Skin epidermis (tissue), 12 donors: ENCODE results near the gene ABCA9.
A peak's percentile ranks its signal among the peaks of the same experiment; 100 is the strongest.
"Not testable (repeated sequence)": the region's sequence is repeated elsewhere in the genome, so short reads cannot be mapped to it uniquely, and the experiment has no call there.

ENCODE experiments used
- H3K27ac ChIP-seq, 21 experiments: fragments of 200-600 bp; sonication (generic) in 11 of 21; one replicate each; pipeline ENCODE4 v1.5.0; 2020; ENCODE audit warnings: mild to moderate bottlenecking in 3 of 21, inconsistent platforms in 2 of 21, moderate library complexity in 2 of 21
- H3K4me3 ChIP-seq, 7 experiments: fragments of 200-600 bp; sonication (generic) in 2 of 7; one replicate each; pipeline ENCODE4 v1.5.0; 2020; ENCODE audit warnings: inconsistent platforms in 2 of 7, mild to moderate bottlenecking in 2 of 7, moderate library complexity in 1 of 7

Gene ABCA9

DNA sequence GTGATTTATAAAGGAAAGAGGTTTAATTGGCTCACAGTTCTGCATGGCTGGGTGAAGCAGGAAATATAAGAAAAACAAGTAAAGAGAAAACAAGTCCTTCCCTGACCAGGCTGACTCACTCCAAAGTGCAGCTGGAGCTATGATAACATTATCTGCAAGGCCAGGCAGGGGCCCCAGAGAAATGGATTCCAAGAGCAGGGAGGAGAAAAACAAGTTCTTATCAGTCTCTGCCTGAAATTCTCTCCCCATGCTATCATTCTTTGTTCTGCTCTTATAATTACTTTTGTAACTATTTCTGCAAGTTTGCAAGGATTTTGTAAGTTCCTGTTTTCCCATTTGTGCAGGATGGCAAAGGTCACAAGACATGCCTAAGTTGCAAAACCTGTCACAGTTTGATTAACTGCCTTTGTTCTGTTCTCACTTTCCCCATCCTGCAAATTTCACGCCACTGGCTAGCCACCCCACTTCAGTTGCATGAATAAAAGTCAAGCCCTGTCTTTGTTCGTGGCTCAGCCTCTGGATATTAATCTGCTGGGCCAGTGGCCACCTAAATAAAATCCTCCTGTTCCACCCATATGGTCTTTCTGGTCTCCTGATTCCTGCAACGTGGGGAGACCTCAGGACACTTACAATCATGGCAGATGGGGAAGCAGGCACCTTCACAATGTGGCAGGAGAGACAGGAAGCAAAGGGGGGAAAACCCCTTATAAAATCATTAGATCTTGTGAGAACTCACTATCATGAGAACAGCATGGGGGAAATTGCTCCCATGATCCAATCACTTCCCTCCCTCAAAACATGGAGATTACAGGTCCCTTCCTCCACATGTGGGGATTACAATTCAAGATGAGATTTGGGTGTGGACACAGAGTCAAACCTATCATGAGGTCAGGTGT, 13.1 kb downstream of the ABCA9 start:
- H3K4me3 ChIP-seq: no peak overlapping the region
- H3K27ac ChIP-seq: peak overlapping the region in 5 of 21 experiments; percentile 35 to 68 (median 55)

DNA sequence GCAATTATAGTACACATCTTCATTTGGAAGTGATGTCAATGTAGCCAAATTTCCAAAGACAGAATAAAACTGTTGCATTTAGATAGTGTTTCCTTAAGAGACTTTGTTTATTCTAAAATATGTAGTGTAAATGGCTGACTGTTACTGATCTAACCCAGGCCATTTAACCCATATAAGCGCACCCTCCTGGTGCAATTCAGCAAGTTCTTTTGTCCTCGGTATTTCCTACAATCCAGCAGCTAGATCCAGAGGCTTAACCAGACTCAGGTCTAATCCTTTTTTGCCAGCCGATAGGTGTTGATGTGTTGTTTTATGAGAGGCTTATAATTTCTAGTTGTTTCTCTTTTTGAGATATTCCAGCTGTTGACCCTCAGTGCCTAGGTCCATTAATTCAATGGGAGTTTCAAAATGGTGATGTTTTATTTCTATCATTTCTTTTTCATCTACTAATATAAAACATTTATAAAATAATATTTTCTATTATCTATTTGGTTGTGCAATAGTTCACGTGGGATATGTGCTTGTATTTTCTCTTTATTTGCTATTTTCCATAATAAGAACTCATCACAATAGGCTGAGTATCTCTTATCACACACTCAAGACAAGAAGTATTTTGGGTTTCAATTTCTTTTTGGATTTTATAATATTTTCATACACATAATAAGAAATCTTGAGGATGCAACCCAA, 14.5 kb downstream of the ABCA9 start:
- Histone ChIP-seq H3K4me3 (no peak overlapping the region), H3K27ac (no peak overlapping the region)

DNA sequence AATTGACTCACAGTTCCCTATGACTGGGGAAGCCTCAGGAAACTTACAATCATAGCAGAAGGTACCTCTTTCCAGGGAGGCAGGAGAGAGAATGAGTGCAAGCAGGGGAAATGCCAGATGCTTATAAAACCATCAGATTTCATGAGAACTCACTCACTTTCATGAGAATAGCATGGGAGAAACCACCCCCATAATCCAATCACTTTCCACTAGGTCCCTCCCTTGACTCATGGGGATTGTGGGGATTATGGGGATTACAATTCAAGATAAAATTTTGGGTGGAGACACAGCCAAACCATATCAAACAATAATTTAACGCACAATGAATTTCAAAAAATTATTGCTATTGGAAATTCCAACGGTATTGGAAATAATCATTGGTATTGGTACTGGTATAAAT, 15.1 kb downstream of the ABCA9 start:
- H3K27ac ChIP-seq: no peak overlapping the region
- H3K4me3 ChIP-seq: no peak overlapping the region

DNA sequence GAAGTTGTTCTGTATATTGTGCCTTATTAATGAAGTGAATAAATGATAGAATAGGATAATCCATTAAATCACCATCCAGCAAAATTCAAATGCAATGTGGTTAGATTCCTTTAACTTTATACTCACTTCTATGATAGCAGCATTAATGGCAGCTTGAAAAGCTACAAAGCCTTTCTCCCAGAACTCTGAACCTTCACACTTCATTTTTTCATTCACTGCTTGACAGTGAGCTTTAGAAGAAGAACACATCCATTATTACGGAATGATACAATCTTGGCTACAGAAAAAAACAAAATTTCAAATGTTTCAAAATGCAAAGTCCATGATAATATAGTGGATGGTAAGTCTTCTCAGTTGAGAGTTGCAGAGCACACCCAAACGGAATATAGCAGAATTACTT, 16.4 kb downstream of the ABCA9 start:
- Histone ChIP-seq H3K4me3 (no peak overlapping the region), H3K27ac (no peak overlapping the region)

DNA sequence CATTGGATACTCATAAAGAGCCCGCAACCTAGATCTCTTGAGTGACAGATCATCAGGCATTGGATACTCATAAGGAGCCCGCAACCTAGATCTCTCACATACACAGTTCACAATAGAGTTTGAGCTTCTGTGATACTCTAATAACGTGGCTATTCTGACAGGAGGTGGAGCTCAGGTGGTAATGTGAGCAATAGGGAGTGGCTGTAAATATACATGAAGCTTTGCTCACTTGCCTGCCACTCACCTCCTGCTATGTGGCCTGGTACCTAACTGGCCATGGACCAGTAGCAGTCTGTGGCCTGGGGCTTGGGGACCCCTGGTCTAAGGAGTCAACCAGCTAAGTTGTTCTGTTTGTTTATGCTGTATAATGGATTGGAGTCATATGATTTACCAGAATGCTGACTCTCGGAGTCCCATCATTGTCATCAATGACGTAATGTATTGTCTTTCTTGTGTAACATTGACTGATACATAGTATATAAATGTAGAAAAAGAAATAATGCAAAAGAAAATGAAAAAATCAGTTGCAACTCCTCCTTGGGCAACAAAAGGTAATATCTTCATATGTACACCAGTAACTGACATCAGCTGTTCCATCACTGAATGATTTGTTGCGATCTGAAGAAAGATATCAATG, 17.5 kb downstream of the ABCA9 start:
- no peak overlapping the region for H3K27ac ChIP-seq

DNA sequence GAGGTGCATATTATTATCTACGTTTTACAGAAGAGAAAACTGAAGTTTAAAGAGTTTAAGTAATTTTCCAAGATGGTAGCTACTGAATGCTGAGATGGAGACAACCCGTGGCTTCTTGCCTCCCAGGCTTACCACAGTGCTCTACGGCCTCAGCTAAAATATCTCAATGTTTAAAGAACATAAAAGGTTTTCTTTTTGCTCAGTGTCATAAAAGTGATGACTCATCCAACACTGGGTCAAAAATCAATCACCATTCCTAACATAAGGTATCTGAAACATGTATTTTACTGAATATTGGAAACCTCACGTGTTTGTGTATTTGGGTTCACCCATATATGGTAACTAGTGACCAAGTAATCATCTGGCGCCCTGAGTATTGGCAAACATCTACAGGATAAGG, 18.4 kb downstream of the ABCA9 start:
- no peak overlapping the region for H3K4me3 ChIP-seq
- no peak overlapping the region for H3K27ac ChIP-seq

More for the DNA sequence above, 17.5 kb downstream of the ABCA9 start:
- H3K4me3 ChIP-seq: no peak overlapping the region

DNA sequence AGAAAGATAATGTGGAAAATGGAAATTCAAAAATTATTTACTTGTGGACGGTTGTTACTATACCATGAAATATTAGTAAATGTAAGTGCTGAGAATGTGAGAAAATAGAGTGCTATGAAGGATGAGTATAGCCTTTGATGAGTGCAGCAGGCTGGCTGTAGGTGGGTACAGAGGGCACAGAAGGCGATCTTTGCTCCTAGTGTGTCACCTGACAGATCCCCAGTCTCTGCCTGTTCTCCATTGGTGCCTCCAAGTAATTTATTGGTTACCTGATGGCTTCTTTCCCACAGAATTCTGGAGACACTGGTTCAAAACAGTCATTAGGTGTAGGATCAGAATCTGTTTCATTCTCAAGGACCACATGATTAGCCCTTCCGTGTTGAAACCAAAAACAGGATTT, 28.9 kb downstream of the ABCA9 start:
- no peak overlapping the region for H3K27ac ChIP-seq
- no peak overlapping the region for H3K4me3 ChIP-seq

DNA sequence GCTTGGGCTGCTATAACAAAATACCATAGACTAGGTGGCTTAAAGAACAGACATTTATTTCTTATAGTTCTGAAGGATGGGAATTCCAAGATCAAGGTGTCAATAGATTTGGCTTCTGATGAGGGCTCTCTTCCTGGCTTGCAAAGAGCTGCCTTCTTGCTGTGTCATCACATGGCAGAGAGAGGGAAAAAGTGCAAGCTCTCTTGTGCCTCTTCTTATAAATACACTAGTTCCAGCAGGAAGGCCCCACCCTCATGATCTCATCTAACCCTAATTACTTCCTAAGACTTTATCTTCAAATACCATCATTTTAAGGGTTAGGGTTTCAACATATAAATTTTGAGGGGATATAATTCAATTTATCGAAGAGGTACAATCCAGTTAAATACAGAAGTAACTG, 30.6 kb downstream of the ABCA9 start:
- Histone ChIP-seq H3K27ac (no peak overlapping the region), H3K4me3 (no peak overlapping the region)

DNA sequence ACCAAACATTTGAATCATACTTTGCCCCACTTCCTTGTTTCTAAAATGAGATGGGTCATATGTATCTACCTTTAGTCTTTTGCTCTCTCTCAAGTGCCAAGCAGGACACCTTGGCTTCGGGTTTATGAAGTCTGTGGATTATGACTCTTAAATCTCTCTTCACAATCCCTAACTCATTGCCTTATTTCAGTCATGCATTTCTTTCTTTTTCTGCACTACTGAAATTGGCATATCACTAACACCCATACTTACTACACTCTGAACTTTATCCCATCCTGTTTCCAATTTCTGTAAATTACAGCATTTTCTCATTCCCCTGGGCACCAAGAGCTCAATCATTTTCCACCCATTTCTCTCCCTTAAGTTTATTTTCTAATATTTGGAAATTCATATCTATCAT, 42.0 kb downstream of the ABCA9 start:
- H3K4me3 ChIP-seq: no peak overlapping the region
- H3K27ac ChIP-seq: no peak overlapping the region

DNA sequence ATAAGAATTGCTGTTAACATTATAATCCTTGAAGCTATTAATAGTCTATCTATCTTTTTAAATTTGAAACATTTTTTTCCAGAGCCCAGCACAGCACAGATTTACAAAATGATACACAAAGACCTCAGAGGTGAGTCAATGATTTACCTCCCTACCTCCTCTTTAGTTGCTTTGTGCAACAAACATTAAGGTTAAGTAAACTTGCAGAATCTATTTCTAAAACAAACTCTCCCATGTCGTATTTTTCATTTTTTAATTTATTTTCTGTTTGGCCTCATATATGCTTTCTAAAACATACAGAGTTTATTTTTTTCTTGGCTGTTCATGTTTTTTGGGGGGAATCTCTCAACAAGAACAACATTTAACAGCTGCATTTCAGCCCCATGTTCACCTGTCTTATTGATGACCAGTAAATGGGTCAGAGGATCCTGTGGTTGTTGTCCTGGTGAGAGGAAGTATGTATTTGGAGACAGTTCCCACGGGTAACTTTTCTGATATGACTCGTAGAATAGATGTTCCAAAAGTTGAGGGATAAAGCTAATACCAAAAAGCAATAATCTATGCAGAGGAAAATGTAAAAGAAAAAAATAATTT, 42.6 kb downstream of the ABCA9 start:
- Histone ChIP-seq H3K4me3 (no peak overlapping the region), H3K27ac (no peak overlapping the region)

DNA sequence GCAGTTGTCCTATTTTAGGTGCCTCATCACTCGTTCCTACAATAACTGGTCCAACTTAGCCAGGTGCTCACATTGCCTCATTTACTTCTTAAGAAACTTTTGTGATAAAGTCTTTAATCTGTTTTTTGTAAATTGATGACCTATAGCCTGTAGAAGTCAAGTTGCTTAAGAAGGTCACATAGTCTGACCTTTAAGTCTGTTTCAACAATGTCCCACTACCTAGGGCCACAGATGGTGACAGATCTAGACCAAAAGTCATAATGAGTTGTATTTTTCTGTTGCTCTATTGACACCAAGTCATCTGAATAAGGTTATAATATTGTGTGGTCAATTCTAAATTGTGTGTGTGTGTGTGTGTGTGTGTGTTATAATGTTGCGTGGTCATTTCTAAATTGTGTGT, 45.1 kb downstream of the ABCA9 start:
- H3K4me3 ChIP-seq: no peak overlapping the region
- no peak overlapping the region for H3K27ac ChIP-seq

DNA sequence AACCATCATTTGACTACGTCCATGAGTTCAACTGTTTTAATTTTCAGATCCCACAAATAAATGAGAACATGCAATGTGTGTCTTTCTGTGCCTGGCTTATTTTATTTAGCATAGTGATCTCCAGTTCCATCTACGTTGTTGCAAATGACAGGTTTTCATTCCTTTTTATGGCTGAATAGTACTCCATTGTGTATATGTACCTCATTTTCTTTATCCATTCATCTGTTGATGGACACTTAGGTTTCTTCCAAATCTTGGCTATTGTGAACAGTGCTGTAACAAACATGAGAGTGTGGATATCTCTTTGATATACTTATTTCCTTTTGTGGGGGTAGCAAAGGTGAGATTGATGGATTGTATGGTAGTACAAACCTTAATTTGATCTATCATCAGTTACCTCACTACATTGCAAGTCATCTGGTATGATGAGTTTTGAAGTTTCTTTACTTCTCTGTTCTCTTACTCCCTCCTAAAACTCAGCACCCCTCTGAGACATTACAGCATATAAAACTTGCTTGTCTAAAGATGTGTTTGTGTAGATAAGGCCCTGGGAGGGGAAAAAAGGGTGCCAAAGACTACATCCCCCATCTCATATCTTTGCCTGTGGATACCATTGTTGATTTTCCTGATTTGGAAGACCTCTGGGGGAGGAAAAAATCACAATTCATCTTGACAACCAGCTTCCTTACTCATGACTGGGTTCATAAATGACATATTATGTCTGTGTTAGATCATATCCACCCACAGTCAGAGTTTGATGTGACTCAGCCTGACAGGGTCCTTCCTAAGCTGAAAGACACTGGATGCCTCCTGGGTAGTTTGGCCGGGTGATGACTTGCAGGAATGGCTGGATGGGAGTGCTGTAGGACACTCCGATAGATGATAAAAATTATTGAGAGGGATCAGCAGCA, 47.6 kb downstream of the ABCA9 start:
- Histone ChIP-seq H3K27ac (no peak overlapping the region), H3K4me3 (no peak overlapping the region)

DNA sequence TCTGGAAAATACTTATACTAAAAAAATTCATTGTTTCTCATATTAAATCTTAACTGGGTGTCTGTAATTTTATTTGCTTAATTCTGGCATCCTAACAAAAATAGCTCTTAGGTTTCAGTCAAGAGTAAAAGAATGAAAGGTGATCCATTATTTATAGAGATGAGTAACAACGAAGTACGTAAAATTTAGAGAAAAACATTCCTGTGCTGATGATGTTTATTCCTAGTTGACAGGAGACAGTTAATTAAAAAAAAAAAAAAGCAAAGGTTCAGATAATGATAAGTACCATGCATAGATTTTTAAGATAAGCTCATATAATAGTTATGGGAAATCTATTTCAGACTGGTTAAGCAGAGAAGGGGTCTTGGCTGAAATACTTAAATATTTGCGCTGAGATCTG, 50.8 kb downstream of the ABCA9 start:
- Histone ChIP-seq H3K27ac (no peak overlapping the region), H3K4me3 (no peak overlapping the region)

DNA sequence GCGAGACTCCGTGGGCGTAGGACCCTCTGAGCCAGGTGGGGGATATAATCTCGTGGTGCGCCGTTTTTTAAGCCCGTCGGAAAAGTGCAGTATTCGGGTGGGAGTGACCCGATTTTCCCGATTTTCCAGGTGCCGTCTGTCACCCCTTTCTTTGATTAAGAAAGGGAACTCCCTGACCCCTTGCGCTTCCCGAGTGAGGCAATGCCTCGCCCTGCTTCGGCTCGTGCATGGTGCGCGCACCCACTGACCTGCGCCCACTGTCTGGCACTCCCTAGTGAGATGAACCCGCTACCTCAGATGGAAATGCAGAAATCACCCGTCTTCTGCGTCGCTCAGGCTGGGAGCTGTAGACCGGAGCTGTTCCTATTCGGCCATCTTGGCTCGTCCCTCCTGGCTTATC, 56.0 kb downstream of the ABCA9 start:
- H3K4me3 ChIP-seq, H3K27ac ChIP-seq: not testable (repeated sequence)

DNA sequence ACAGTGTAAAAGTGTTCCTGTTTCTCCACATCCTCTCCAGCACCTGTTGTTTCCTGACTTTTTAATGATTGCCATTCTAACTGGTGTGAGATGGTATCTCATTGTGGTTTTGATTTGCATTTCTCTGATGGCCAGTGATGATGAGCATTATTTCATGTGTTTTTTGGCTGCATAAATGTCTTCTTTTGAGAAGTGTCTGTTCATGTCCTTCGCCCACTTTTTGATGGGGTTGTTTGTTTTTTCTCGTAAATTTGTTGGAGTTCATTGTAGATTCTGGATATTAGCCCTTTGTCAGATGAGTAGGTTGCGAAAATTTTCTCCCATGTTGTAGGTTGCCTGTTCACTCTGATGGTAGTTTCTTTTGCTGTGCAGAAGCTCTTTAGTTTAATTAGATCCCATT, 61.0 kb downstream of the ABCA9 start:
- not testable (repeated sequence) for H3K4me3 ChIP-seq, H3K27ac ChIP-seq

DNA sequence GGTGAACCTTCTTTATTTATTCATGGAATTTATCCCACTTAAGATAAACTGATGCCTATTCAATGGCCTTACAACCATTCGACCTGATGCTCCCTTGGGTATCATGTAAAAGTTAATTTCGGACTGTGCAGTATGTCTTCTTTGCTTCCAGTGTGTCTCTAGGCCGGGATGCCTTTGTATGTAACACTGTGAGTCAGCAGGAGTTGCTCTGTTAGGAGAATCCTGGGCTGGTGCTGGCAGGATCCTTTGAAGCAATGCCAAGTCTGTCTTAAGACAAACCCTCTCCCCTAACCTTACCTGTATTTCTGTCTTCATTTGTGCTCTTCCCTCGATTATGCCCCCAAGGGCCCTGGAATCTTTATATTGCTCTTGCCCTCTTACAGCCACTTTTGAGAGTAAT, 67.6 kb downstream of the ABCA9 start:
- no peak overlapping the region for H3K4me3 ChIP-seq
- H3K27ac ChIP-seq: no peak overlapping the region

DNA sequence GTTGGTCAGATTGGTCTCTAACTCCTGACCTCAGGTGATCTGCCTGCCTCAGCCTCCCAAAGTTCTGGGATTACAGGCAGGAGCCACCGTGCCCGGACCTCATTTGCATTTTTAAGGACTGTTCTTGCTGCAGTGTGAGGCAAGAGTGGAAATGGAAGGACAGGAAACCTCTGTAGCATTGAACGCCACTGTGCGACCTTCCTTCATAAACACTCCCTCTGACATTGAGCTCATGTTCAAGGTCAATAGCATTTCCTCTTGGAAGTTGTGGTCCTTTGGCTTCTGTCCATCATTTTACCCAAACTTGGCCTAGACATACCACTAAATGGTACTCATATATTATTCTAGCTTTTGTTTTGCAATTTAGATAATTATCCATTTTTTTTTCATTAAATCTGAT, 72.8 kb downstream of the ABCA9 start:
- Histone ChIP-seq H3K27ac (no peak overlapping the region), H3K4me3 (no peak overlapping the region)

DNA sequence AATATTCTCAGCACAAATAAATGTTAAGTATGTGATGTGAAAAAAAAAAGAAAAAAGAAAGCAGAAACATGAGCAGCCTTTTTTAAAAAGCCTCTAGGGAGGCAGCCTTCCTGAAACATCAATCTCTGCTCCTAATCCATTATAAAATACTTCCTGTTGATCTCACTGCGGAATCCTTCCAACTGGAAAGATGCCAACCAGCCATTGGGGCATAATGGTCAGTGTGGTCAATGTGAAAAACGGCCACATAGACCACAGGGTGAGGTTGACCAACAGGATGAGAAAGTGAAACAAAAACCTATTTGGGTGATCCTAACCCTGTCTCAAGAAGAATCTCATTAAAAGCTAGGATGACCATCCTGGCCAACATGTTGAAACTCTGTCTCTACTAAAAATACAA, 79.4 kb downstream of the ABCA9 start:
- no peak overlapping the region for H3K4me3 ChIP-seq
- H3K27ac ChIP-seq: peak overlapping the region in 1 of 21 experiments; percentile 17

DNA sequence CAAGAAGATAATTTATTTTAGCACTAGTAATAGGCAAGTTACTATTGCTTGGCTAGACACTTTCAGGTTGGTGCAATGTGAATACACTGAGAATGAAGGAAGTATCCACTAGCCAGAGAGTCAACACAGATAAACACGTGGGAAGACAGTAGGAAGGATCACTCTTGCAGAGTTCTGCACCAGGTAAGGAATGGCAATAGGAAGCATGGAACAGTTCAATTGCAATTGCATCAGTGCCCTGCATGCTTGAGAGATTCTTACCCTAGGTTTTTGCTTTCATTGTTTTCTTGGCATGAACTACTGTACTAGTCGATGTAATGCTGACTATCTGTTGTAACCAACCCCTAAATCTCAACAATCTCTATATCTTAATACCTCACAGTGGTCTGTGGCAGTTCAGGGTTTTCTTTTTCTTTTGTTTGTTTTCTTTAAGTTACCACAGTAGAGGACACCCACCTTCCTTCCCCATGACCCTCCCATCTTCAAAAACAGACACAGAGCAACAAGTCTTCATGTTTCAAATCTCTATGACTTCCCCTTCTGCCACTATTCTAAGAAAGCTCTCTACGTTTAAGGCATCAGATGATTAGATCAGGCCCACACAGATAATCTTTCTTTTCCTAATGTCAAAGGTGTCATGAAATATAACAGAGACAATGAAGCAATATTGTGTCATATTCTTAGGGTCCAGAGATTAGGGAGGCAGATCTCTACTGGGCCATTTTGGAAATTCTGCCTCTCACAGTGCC, 87.5 kb downstream of the ABCA9 start:
- H3K27ac ChIP-seq: no peak overlapping the region

More for the DNA sequence above, 87.5 kb downstream of the ABCA9 start:
- H3K4me3 ChIP-seq: no peak overlapping the region
